Activated CD8-positive, alpha-beta memory T cell treated with anti-CD3 and anti-CD28 coated beads, Interleukin-2, amount 50 U/mL, for 1 hour (primary cell): Measurements from ENCODE around the gene PDE10A.
"Not testable (repeated sequence)": the region's sequence is repeated elsewhere in the genome, so short reads cannot be mapped to it uniquely, and the experiment has no call there.

Source experiments
- DNase-seq: peaks from one replicate; pipeline ENCODE4 v3.0.0-alpha.2; 2020; ENCODE audit errors: extremely low read depth

The PDE10A gene

GRCh38 chr6:165586706-165587105 is 76.3 kb downstream of the PDE10A start:
- no peak for DNase-seq

GRCh38 chr6:165585060-165585459 is 78.0 kb downstream of the PDE10A start:
- DNase-seq, result no peak

GRCh38 chr6:165584541-165584940 is 78.5 kb downstream of the PDE10A start:
- no peak for DNase-seq

GRCh38 chr6:165581678-165582077 is 81.4 kb downstream of the PDE10A start:
- DNase-seq, result no peak

GRCh38 chr6:165580136-165580535 is 82.9 kb downstream of the PDE10A start:
- no peak for DNase-seq

- DNase-seq, result no peak
These were observed 83.9 kb downstream of the PDE10A start for GRCh38 chr6:165579151-165579550.

GRCh38 chr6:165577556-165577955 is 85.5 kb downstream of the PDE10A start:
- no peak for DNase-seq

GRCh38 chr6:165575158-165575549 is 87.9 kb downstream of the PDE10A start:
- DNase-seq, result no peak

GRCh38 chr6:165574220-165575157 is 88.6 kb downstream of the PDE10A start:
- no peak for DNase-seq

- DNase-seq, result no peak
These were observed 89.4 kb downstream of the PDE10A start for GRCh38 chr6:165573671-165574070.

- no peak for DNase-seq
These were observed 91.3 kb downstream of the PDE10A start for GRCh38 chr6:165571721-165572132.

- no peak for DNase-seq
These were observed 91.9 kb downstream of the PDE10A start for GRCh38 chr6:165571068-165571682.

GRCh38 chr6:165568326-165568725 is 94.7 kb downstream of the PDE10A start:
- no peak for DNase-seq

- no peak for DNase-seq
These were observed 96.8 kb downstream of the PDE10A start for GRCh38 chr6:165566088-165566828.

GRCh38 chr6:165562421-165563090 is 100.5 kb downstream of the PDE10A start:
- no peak for DNase-seq

- no peak for DNase-seq
These were observed 103.4 kb downstream of the PDE10A start for GRCh38 chr6:165559632-165560031.

- not testable (repeated sequence) for DNase-seq
These were observed 104.9 kb downstream of the PDE10A start for GRCh38 chr6:165558097-165558496.

GRCh38 chr6:165557674-165558073 is 105.4 kb downstream of the PDE10A start:
- DNase-seq, result no peak

- DNase-seq, result no peak
These were observed 106.8 kb downstream of the PDE10A start for GRCh38 chr6:165556116-165556843.

- not testable (repeated sequence) for DNase-seq
These were observed 108.4 kb downstream of the PDE10A start for GRCh38 chr6:165554644-165555043.

- no peak for DNase-seq
These were observed 110.7 kb downstream of the PDE10A start for GRCh38 chr6:165552248-165552736.
